Measurements from ENCODE around the gene C1QBP.
A peak's percentile ranks its signal among the peaks of the same experiment; 100 is the strongest.

C1QBP gene

GRCh38 chr17:5424909-5425308 is 14.0 kb downstream of the C1QBP start:
- no peak for TF ChIP-seq CTCF (IDR thresholded peaks at IDR 0.05; ENCODE audit: borderline replicate concordance, control extremely low read depth, extremely low read depth, insufficient read depth, missing control alignments)
- in situ Hi-C loops (cut with MboI; ENCODE audit: low sequenced_read_pairs, unreplicated experiment): loop anchor here (10.0 to 25.0 kb wide), 2 partner anchors 60 to 163 kb away; no protein-coding TSS in a partner anchor
- DNase-seq (ENCODE audit: low spot score): no peak

GRCh38 chr17:5422505-5422904 is 16.4 kb downstream of the C1QBP start:
- no peak for DNase-seq (ENCODE audit: low spot score)
- TF ChIP-seq CTCF (IDR thresholded peaks at IDR 0.05; ENCODE audit: borderline replicate concordance, control extremely low read depth, extremely low read depth, insufficient read depth, missing control alignments): no peak
- in situ Hi-C loops (cut with MboI; ENCODE audit: low sequenced_read_pairs, unreplicated experiment): loop anchor here (10.0 kb wide), 1 partner anchor 58 kb away; no protein-coding TSS in a partner anchor

DNA sequence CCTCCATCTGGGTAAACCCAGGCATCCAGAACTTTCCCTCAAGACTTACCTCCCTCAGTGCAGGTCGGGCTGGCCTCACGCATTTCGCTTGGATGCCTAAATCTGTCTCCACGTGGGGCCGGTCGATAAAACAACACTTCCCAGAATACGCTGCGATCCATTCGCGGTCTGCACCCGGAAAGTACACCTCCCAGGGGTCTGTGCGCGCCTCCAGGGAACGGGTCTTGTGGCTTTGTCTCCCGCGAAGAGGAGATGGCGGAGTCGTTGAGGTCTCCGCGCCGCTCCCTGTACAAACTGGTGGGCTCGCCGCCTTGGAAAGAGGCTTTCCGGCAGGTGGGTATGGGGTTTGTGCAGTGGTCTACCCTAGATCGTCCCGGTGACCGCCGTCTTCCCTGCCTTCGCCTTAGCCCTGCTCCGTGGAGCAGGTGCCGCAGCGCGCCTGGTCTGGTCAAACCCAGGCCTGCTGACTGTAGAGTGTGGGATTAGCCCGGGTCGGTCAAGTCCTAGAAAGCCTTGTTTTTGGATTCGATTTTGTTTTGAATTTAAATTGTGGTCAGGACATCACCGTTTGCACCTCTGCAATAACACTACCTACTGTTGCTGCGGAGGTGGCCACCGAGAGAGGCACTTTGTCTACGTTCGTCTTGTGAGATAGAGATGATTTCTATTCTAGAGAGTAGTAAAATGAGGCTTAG is 18.8 kb downstream of the C1QBP start, which contains the start of gene RPAIN:
Gene RPAIN, plus strand, starts transcription at position 224 of the 695 bp plus-strand sequence. Its CDS starts 29 bp downstream, at position 253.
- DNase-seq (ENCODE audit: low spot score): peak; percentile 87
- no peak for TF ChIP-seq CTCF (IDR thresholded peaks at IDR 0.05; ENCODE audit: borderline replicate concordance, control extremely low read depth, extremely low read depth, insufficient read depth, missing control alignments)
- in situ Hi-C loops (cut with MboI; ENCODE audit: low sequenced_read_pairs, unreplicated experiment): loop anchor here (10.0 kb wide), 1 partner anchor 55 kb away; no protein-coding TSS in a partner anchor

DNA sequence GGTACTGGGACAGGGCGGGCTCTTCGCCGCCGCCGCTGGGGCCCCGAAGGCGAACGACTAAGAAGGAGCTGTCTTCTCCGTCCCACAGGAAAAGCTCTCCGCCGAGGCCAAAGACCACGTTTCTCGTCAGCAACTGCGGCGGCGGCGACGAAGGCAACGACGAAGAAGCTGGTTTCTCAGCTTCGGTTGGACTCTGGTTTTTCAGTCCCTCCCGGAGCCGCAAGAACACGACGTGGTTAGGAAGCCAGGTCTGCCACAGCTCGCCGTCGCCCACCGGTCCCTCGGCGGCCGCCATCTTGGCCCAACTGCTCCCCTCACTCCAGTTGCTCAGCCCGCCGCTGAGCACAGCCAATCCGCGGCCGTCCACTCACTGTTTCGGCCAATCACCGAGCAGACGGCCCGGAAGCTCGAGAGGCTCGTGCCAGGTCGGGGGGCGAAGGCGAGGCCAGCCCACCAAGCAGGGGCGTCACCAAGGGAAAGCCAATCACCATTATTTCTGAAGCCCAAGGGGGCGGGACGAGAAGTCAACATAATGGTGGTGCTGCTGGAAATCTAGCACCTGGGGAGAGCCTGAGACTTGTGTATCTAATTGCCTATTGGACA is 19.5 kb downstream of the C1QBP start, which contains the start of gene NUP88:
Gene NUP88, minus strand, starts transcription at position 307 of the 603 bp plus-strand sequence. Its CDS starts 12 bp downstream, at position 295.
- peak; percentile 97 for DNase-seq (ENCODE audit: low spot score)
- in situ Hi-C loops (cut with MboI; ENCODE audit: low sequenced_read_pairs, unreplicated experiment): no loop called here
- TF ChIP-seq CTCF (IDR thresholded peaks at IDR 0.05; ENCODE audit: borderline replicate concordance, control extremely low read depth, extremely low read depth, insufficient read depth, missing control alignments): no peak

- in situ Hi-C loops (cut with MboI; ENCODE audit: low sequenced_read_pairs, unreplicated experiment): no loop called here
- peak; percentile 81 for DNase-seq (ENCODE audit: low spot score)
- no peak for TF ChIP-seq CTCF (IDR thresholded peaks at IDR 0.05; ENCODE audit: borderline replicate concordance, control extremely low read depth, extremely low read depth, insufficient read depth, missing control alignments)
These were observed 20.0 kb downstream of the C1QBP start for GRCh38 chr17:5418858-5419355.

- in situ Hi-C loops (cut with MboI; ENCODE audit: low sequenced_read_pairs, unreplicated experiment): no loop called here
- no peak for TF ChIP-seq CTCF (IDR thresholded peaks at IDR 0.05; ENCODE audit: borderline replicate concordance, control extremely low read depth, extremely low read depth, insufficient read depth, missing control alignments)
- no peak for DNase-seq (ENCODE audit: low spot score)
These were observed 22.1 kb downstream of the C1QBP start for GRCh38 chr17:5416901-5417300.

All from GM13976 (cell line).